Pancreas (tissue), 10 donors: Measurements from ENCODE around the gene TTLL7. TPM values are rescaled to one million over a fixed set of nuclear protein-coding genes. Genes with fewer than 3 reads are reported as not detected.

ENCODE experiments used
- ATAC-seq, 4 donors: fragments of 200-7000 bp; cut with Tn5 transposase; one replicate each; pipeline versions ENCODE4 v1.8.0 to v1.9.1; 2020; ENCODE audit warnings: mild to moderate bottlenecking in 4 of 4, moderate library complexity in 4 of 4
- DNase-seq, 6 donors: peaks; one replicate each; pipeline ENCODE4 v3.0.0-alpha.2; 2020
- FAIRE-seq: peaks from 2 replicates; lab custom pipeline; 2012; peaks lifted over from hg19 to GRCh38; lab: Jason Lieb, UNC
- H3K27ac ChIP-seq, 4 donors: fragments of 200-600 bp; sonication (generic); 1 replicate in 3 of 4; 2 replicates in 1 of 4; pipeline versions ENCODE4 v1.5.0 to v1.8.0; 2020
- H3K27me3 ChIP-seq, 4 donors: fragments of 200-600 bp; one replicate each; pipeline ENCODE4 v1.8.0; 2021
- H3K36me3 ChIP-seq, 3 donors: fragments of 200-600 bp; sonication (generic) in 1 of 3; one replicate each; pipeline versions ENCODE4 v1.5.0 to v1.8.0; 2020 to 2021
- H3K4me1 ChIP-seq, 3 donors: fragments of 200-600 bp; one replicate each; pipeline ENCODE4 v1.8.0; 2021
- H3K4me3 ChIP-seq, 4 donors: fragments of 200-600 bp; sonication (generic) in 2 of 4; one replicate each; pipeline versions ENCODE4 v1.5.0 to v1.8.0; 2020 to 2021
- H3K9me3 ChIP-seq, 4 donors: fragments of 200-600 bp; one replicate each; pipeline ENCODE4 v1.8.0; 2021
- WGBS, 2 donors: extraction: QIAGEN DNeasy Blood & Tissue Kit; methylation state at CpG; one replicate each; pipeline ENCODE4 v1.1.7; 2013; 5-methylcytosine and 5-hydroxymethylcytosine counted together
- intact Hi-C, 3 donors: fragments of 100-400 bp; cut with DNase I; formaldehyde crosslinking; loops; one replicate each; pipeline versions ENCODE4 v1.11.1 to v1.14.2; 2022
- polyA plus RNA-seq, 2 donors: library from polyadenylated mRNA; stranded (reverse); fragments of 200-250 nt; gene quantifications; one replicate each; pipeline ENCODE4 v1.2.3, GENCODE V29; 2013
- total RNA-seq, 6 donors: library from RNA; stranded (reverse); fragmentation: NEBNext Ultra II Directional in 4 of 6; extraction: Animal tissue kit (Norgen Biotek cat#: 25700) in 4 of 6; gene quantifications; one replicate each; pipeline versions ENCODE4 v1.2.1 to v1.2.4, GENCODE V29; 2021 to 2023
- TF ChIP-seq, protein P1 (sequence below), 4 donors: fragments of 200-600 bp; sonication (generic) in 3 of 4; IDR thresholded peaks; one replicate each; pipeline versions ENCODE4 v1.5.0 to v1.8.0; 2021; ENCODE audit warnings: antibody characterized with exemption in 4 of 4
- donor health status: healthy with polysubstance abuse.
- donor health status: DM: no; HTN: no; CAD: no; lungs with moderate emphysema.
- donor health status: DM: no; HTN: no; CAD: no.
- donor health status: control.
- donor health status: control.
- donor health status: Bipolar disorder and iron deficiency.
- donor health status: DM: yes; HTN: yes; CAD: no.
- donor health status: DM: no; HTN: no; CAD: no.
- donor health status: DM: no; HTN: no; CAD: no.
- donor health status: DM: yes; HTN: yes; CAD: no.

The TTLL7 gene
- total and polyA plus RNA-seq, 8 donors, result 10.5 to 22.4 (median 13.0) TPM

DNA sequence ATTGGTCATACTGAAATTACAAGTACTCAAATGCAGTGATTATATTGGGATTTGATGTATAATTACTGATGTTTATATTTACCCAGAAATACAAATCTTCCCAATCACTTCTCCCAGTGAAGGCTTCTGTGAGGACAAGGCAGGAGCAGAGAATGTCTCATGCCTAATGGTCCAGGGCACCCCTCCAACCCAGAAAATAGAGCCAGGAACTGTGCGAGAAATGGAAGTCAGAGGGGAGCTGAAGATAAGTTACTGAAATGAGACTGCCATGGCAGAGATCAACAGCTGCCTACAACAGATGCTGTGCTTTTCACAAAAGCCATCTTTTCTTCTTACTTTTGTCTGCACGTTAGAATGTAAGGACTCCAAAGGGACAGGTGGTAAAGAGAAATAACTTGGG is 171.2 kb downstream of the TTLL7 start:
- FAIRE-seq (no peak), ATAC-seq (no peak), DNase-seq (no peak)
- TF ChIP-seq, protein P1, sequence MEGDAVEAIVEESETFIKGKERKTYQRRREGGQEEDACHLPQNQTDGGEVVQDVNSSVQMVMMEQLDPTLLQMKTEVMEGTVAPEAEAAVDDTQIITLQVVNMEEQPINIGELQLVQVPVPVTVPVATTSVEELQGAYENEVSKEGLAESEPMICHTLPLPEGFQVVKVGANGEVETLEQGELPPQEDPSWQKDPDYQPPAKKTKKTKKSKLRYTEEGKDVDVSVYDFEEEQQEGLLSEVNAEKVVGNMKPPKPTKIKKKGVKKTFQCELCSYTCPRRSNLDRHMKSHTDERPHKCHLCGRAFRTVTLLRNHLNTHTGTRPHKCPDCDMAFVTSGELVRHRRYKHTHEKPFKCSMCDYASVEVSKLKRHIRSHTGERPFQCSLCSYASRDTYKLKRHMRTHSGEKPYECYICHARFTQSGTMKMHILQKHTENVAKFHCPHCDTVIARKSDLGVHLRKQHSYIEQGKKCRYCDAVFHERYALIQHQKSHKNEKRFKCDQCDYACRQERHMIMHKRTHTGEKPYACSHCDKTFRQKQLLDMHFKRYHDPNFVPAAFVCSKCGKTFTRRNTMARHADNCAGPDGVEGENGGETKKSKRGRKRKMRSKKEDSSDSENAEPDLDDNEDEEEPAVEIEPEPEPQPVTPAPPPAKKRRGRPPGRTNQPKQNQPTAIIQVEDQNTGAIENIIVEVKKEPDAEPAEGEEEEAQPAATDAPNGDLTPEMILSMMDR (IDR thresholded peaks at IDR 0.05), result no peak
- Histone ChIP-seq H3K9me3 (no peaks in the 10 kb centered on the region), H3K27ac (no peak overlapping the region), H3K4me1 (no peaks in the 10 kb centered on the region), H3K27me3 (no peaks in the 10 kb centered on the region), H3K4me3 (no peak overlapping the region), H3K36me3 (no peaks in the 10 kb centered on the region)
- intact Hi-C loops, result no loop called here
- 93 to 96% methylated on average over 2 of the region's 2 CpGs for WGBS, 2 donors

DNA sequence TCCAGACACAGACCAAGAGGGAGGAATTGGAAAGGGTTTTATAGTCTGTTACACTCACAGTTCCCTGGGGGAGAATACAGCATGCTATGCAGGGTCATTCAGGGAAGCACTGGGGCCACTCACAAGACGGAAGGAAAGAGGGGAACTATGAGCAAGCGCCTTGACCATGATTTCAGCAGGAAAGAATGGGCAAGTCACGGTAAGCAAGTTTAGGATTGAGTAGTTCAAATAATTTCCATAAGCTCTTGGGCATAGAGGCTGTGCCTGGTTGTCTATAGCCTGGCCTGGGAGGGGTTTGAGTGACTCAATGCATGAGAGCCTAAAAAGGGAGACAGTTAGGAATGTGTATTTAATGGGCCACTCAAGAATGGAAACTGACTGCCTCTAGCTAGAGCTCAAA is 176.7 kb downstream of the TTLL7 start:
- Histone ChIP-seq H3K4me1 (peaks cover 0 to 8% (median 0%) of the 10 kb centered on the region in 3 donors), H3K27me3 (no peaks in the 10 kb centered on the region), H3K36me3 (no peaks in the 10 kb centered on the region), H3K27ac (no peak overlapping the region), H3K9me3 (no peaks in the 10 kb centered on the region), H3K4me3 (no peak overlapping the region)
- FAIRE-seq (no peak), ATAC-seq (no peak), DNase-seq (no peak)
- WGBS, 2 donors, result 97% methylated on average over 3 of the region's 3 CpGs
- intact Hi-C loops, result no loop called here
- TF ChIP-seq, protein P1 (IDR thresholded peaks at IDR 0.05), result no peak

DNA sequence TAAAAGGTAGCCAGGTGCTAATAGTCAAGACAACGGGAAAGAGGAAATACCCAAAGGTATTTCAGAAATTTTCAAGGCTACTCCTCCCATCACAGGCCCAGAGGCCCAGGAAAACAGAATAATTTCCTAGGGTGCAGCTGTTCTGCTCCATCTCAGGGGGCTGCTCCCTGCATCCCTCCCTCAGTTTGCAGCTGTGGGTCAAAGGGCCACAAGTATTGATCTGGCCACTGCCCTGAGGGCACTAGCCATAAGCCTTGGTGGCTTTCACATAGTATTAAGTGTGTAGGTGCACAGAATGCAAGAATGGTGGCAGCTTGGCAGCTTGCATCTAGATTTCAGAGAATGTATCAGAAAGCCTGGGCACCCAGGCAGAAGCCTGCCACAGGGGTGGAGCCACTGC is 179.5 kb downstream of the TTLL7 start:
- no peak for FAIRE-seq
- peaks cover 0 to 8% (median 0%) of the 10 kb centered on the region in 3 donors for H3K4me1 ChIP-seq
- no peak for ATAC-seq
- no peak overlapping the region for H3K27ac ChIP-seq
- WGBS, 2 donors, result 82 to 83% methylated on average over 1 of the region's 1 CpG
- H3K4me3 ChIP-seq, result no peak overlapping the region
- intact Hi-C loops, result no loop called here
- no peaks in the 10 kb centered on the region for H3K9me3 ChIP-seq
- H3K36me3 ChIP-seq, result no peaks in the 10 kb centered on the region
- no peak for DNase-seq
- TF ChIP-seq, protein P1 (IDR thresholded peaks at IDR 0.05), result no peak
- H3K27me3 ChIP-seq, result no peaks in the 10 kb centered on the region

DNA sequence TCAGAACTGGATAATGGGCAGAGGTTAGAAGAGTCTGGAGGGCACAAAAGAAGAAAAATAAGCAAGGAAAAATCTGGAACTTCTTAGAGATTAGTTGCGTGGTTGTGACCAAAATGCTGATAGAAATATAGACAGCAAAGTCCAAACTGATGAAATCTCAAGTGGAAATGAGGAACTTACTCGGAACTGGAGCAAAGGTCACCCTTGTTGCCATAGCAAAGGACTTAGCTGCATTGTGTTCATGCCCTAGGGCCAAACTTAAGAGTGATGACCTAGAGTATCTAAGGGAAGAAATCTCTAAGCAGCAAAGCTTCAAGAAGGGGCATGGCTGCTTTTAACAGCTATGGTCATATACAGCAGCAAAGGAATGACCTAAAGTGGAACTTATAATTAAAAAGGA is 180.0 kb downstream of the TTLL7 start:
- TF ChIP-seq, protein P1 (IDR thresholded peaks at IDR 0.05), result no peak
- FAIRE-seq (no peak), DNase-seq (peak in 3 of 6 donors; percentile 16 to 34 (median 22)), ATAC-seq (peak; percentile 49 to 85 (median 79))
- H3K27me3 ChIP-seq, result no peaks in the 10 kb centered on the region
- no peak overlapping the region for H3K27ac ChIP-seq
- intact Hi-C loops, result no loop called here
- H3K36me3 ChIP-seq, result no peaks in the 10 kb centered on the region
- H3K9me3 ChIP-seq, result no peaks in the 10 kb centered on the region
- peaks cover 0 to 8% (median 0%) of the 10 kb centered on the region in 3 donors for H3K4me1 ChIP-seq
- WGBS, 2 donors, result 31 to 32% methylated on average over 2 of the region's 2 CpGs
- H3K4me3 ChIP-seq, result no peak overlapping the region

DNA sequence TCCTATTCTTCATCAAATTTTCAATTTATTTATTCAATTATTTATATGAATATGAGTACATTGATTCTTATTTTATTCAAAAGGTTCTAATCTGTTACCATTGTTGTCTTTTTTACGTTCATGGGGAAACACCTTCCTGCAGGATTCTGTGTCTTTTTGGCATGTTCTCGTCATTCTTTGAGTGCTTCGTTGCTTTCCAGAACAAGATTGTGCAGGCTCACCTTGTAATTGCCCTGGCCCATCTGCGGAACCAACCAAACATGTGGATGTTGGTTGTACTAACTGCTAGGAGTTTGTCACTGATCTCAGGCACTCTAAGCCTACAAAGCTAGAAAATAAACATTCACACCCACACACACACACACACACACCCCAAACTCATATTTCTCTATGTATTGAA is 182.1 kb downstream of the TTLL7 start:
- DNase-seq (no peak), FAIRE-seq (no peak), ATAC-seq (no peak)
- H3K36me3 ChIP-seq, result no peaks in the 10 kb centered on the region
- 92 to 94% methylated on average over 4 of the region's 4 CpGs for WGBS, 2 donors
- no peaks in the 10 kb centered on the region for H3K9me3 ChIP-seq
- no peak overlapping the region for H3K4me3 ChIP-seq
- H3K27ac ChIP-seq, result no peak overlapping the region
- H3K4me1 ChIP-seq, result peaks cover 0 to 8% (median 0%) of the 10 kb centered on the region in 3 donors
- TF ChIP-seq, protein P1 (IDR thresholded peaks at IDR 0.05), result no peak
- no peaks in the 10 kb centered on the region for H3K27me3 ChIP-seq
- intact Hi-C loops, result no loop called here
